CD4-positive, alpha-beta T cell (primary cell): ENCODE measurements around the gene PMM2. TPM values are rescaled to one million over a fixed set of nuclear protein-coding genes. Genes with fewer than 3 reads are reported as not detected.

Experiments used
- ATAC-seq: fragments of 200-7000 bp; cut with Tn5 transposase; one replicate; pipeline ENCODE4 v1.10.0; 2022; ENCODE audit warnings: mild to moderate bottlenecking; ENCODE audit not compliant: poor library complexity
- CTCF ChIA-PET: fragments of 350-600 bp; sonication (Branson Sonifier 250); formaldehyde crosslinking; loops from one replicate; lab custom pipeline; 2021; ENCODE audit warnings: antibody characterized with exemption, inconsistent platforms; lab: Charles Lee
- POLR2A ChIA-PET: fragments of 350-600 bp; sonication (Branson Sonifier 250); formaldehyde crosslinking; loops from one replicate; lab custom pipeline; 2021; ENCODE audit warnings: antibody characterized with exemption, inconsistent platforms; lab: Charles Lee
- DNase-seq, 14 experiments: peaks; one replicate each; pipeline ENCODE4 v3.0.0-alpha.2; 2013 to 2020; ENCODE audit warnings: mixed read lengths in 2 of 14
- H3K27ac ChIP-seq, 2 donors: one replicate each; pipeline versions ENCODE4 v1.5.1 to v1.7.0; 2013; ENCODE audit warnings: low read length in 2 of 2, low read depth in 1 of 2, mild to moderate bottlenecking in 1 of 2
- H3K27me3 ChIP-seq, 2 experiments: 1 replicate in 1 of 2; 2 replicates in 1 of 2; pipeline versions ENCODE4 v1.6.1 to v1.7.0; 2013; ENCODE audit warnings: low read length in 2 of 2, control low read depth in 1 of 2, mild to moderate bottlenecking in 1 of 2, moderate library complexity in 1 of 2; ENCODE audit not compliant: insufficient read depth in 2 of 2, control insufficient read depth in 1 of 2
- H3K36me3 ChIP-seq: one replicate; pipeline ENCODE4 v1.6.1; 2013; ENCODE audit warnings: low read length, control low read depth; ENCODE audit not compliant: insufficient read depth
- H3K4me1 ChIP-seq: one replicate; pipeline ENCODE4 v1.6.1; 2013; ENCODE audit warnings: low read length, control low read depth; ENCODE audit not compliant: insufficient read depth
- H3K4me3 ChIP-seq: one replicate; pipeline ENCODE4 v1.5.1; 2013; ENCODE audit warnings: mild to moderate bottlenecking, low read length, moderate library complexity
- H3K9me3 ChIP-seq, 2 experiments: 1 replicate in 1 of 2; 2 replicates in 1 of 2; pipeline versions ENCODE4 v1.6.1 to v1.7.0; 2013; ENCODE audit warnings: low read length in 2 of 2, mild to moderate bottlenecking in 2 of 2, control low read depth in 1 of 2, moderate library complexity in 1 of 2; ENCODE audit not compliant: control insufficient read depth in 1 of 2, insufficient read depth in 1 of 2
- H3K27ac Mint-ChIP-seq: one replicate; pipeline ENCODE4 v1.8.0; 2020; ENCODE audit warnings: mixed read lengths
- H3K27me3 Mint-ChIP-seq: one replicate; pipeline ENCODE4 v1.8.0; 2021; ENCODE audit warnings: mixed read lengths
- H3K36me3 Mint-ChIP-seq: one replicate; pipeline ENCODE4 v1.8.0; 2021; ENCODE audit warnings: low read depth, mixed read lengths
- H3K4me1 Mint-ChIP-seq: one replicate; pipeline ENCODE4 v1.8.0; 2021; ENCODE audit warnings: low read depth, mixed read lengths
- H3K4me3 Mint-ChIP-seq: one replicate; pipeline ENCODE4 v1.8.0; 2020; ENCODE audit warnings: mild to moderate bottlenecking, mixed read lengths
- H3K9me3 Mint-ChIP-seq: one replicate; pipeline ENCODE4 v1.8.0; 2020; ENCODE audit warnings: mixed read lengths
- CTCF ChIP-seq: fragments of 200-600 bp; IDR thresholded peaks from one replicate; pipeline ENCODE4 v1.8.0; 2022; ENCODE audit warnings: antibody characterized with exemption, mild to moderate bottlenecking
- intact Hi-C, 2 experiments: fragments of 100-400 bp; cut with DNase I in 1 of 2; cut with micrococcal nuclease in 1 of 2; formaldehyde crosslinking; loops; one replicate each; pipeline versions ENCODE4 v1.15.1 to v1.9.0; 2023 to 2025; cut with DNase I, micrococcal nuclease
- total RNA-seq, 174 experiments: library from RNA in 2 of 174; stranded (reverse) in 2 of 174; gene quantifications; one replicate each; pipeline ENCODE4 v1.2.3 and lab custom pipeline; 2021 to 2026

Gene PMM2
- total RNA-seq, 2 experiments from 2014 or later: 24.2 to 27.0 TPM

DNA sequence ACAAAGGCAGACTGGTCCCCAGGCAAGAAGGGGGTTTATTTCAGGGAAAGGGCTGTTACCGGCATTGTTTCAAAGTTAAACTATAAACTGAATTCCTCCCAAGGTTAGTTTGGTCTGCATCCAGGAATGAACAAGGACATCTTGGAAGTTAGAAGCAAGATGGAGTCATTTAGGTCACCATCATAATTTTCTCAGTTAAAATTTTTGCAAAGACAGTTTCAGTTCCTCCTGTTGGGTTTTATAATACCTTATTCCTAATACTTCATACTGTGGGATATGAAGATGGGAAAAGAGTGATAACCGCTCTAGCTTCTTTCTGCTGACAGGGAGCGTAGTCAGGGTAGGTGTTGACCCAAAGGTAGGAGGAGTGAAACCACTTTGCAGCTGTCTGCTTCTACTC lies 24.8 kb downstream of the PMM2 start:
- no peak overlapping the region for H3K4me3 ChIP-seq
- Mint-ChIP-seq H3K27me3 (no peaks in the 10 kb centered on the region), H3K9me3 (no peaks in the 10 kb centered on the region), H3K36me3 (peaks cover 56% of the 10 kb centered on the region), H3K4me3 (no peak overlapping the region), H3K4me1 (peaks cover 9% of the 10 kb centered on the region), H3K27ac (no peak overlapping the region)
- ChIA-PET POLR2A (interaction anchor here (1.5 kb wide), 1 partner anchor 46 kb away, joined by 3 read pairs; the partner anchor contains the start of gene CARHSP1), CTCF (no interaction called here)
- H3K36me3 ChIP-seq: peaks cover 36% of the 10 kb centered on the region
- no peaks in the 10 kb centered on the region for H3K4me1 ChIP-seq
- intact Hi-C loops: no loop called here
- no peaks in the 10 kb centered on the region for H3K9me3 ChIP-seq
- DNase-seq: no peak
- no peaks in the 10 kb centered on the region for H3K27me3 ChIP-seq
- TF ChIP-seq CTCF: no peak
- no peak for ATAC-seq
- no peak overlapping the region for H3K27ac ChIP-seq

DNA sequence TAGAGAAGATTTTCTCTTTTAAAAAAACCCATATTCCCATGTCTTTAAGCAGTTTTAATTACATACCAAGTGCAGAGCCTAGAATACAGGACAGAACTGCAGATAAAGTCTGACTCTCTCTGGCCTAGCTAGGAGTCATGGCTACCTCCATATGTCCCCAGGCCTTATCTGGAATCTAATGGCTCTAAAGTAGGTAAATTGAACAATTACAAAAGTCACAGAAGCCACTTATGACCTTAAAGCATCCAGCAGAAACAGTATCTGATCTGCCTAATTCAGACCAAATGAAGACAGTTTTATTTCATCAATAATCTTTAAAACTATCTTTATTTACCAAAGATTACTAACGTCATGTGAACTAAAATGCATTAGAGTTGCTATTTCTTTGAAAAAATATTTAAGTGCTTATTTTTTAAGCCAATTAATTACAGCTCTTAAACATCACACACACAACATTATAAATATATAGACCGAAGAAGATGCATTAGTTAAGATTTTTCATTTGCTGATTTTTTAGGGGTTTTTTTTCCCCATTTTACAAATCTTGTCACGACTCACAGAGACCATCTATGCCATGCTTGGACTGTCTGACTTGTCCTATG lies 28.7 kb downstream of the PMM2 start:
- POLR2A ChIA-PET: no interaction called here
- Histone ChIP-seq H3K27ac (no peak overlapping the region), H3K36me3 (peaks cover 24% of the 10 kb centered on the region), H3K4me1 (no peaks in the 10 kb centered on the region), H3K27me3 (no peaks in the 10 kb centered on the region), H3K9me3 (no peaks in the 10 kb centered on the region), H3K4me3 (no peak overlapping the region)
- Mint-ChIP-seq H3K4me1 (no peaks in the 10 kb centered on the region), H3K27ac (no peak overlapping the region), H3K36me3 (peaks cover 53% of the 10 kb centered on the region), H3K27me3 (no peaks in the 10 kb centered on the region), H3K9me3 (no peaks in the 10 kb centered on the region), H3K4me3 (no peak overlapping the region)
- DNase-seq: no peak
- intact Hi-C loops: no loop called here
- CTCF ChIA-PET: interaction anchor here (1.4 kb wide), 1 partner anchor 54 kb away, joined by 3 read pairs; no protein-coding TSS in a partner anchor
- no peak for TF ChIP-seq CTCF
- ATAC-seq: no peak

- H3K27ac Mint-ChIP-seq: no peak overlapping the region
- intact Hi-C loops: no loop called here
- CTCF ChIA-PET: no interaction called here
Observed at GRCh38 chr16:8828541-8829165, 31.0 kb downstream of the PMM2 start.

More at GRCh38 chr16:8828541-8829165, 31.0 kb downstream of the PMM2 start:
- POLR2A ChIA-PET: no interaction called here
- ATAC-seq (no peak), DNase-seq (no peak)
- Histone ChIP-seq H3K27me3 (no peaks in the 10 kb centered on the region), H3K4me1 (peaks cover 8% of the 10 kb centered on the region), H3K36me3 (peaks cover 36% of the 10 kb centered on the region), H3K27ac (no peak overlapping the region), H3K4me3 (no peak overlapping the region), H3K9me3 (no peaks in the 10 kb centered on the region)
- no peak overlapping the region for H3K4me3 Mint-ChIP-seq
- H3K4me1 Mint-ChIP-seq: peaks cover 12% of the 10 kb centered on the region
- peaks cover 38% of the 10 kb centered on the region for H3K36me3 Mint-ChIP-seq
- no peak for TF ChIP-seq CTCF
- H3K27me3 Mint-ChIP-seq: no peaks in the 10 kb centered on the region
- no peaks in the 10 kb centered on the region for H3K9me3 Mint-ChIP-seq
